ENCODE results near the gene CXCR2.

CXCR2 gene

DNA sequence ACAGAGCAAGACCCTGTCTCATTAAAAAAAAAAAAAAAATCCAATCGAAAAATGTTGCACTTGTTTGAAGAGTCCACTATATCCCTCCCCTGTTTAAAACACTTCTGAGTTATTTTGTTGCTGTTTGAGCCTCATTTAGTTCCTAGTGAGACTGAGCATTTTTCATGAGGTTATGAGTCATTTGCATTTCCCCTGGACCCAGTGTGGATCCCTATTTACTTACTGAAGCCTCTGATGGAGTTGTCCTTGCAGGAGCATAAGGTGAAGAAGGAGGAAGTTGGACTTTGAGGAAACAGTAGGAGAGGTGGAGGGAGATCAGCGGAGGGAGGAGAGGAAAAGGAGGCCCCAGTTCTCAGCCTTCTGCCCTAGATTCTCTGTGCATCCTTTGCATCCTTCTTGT, 35.8 kb downstream of the CXCR2 start:
- no peak overlapping the region for H3K27ac ChIP-seq (replicated peaks; ENCODE audit: low read length)
- no peak overlapping the region for H3K14ac ChIP-seq (ENCODE audit: low read length)
- H2BK5ac ChIP-seq (ENCODE audit: low read length), result no peak overlapping the region
- H3K79me1 ChIP-seq (ENCODE audit: low read depth, low read length), result no peaks in the 10 kb centered on the region
- peaks cover 0 to 24% (median 0%) of the 10 kb centered on the region in 3 experiments for H3K27me3 ChIP-seq (ENCODE audit: control insufficient read depth in 3 of 3, insufficient read depth in 3 of 3, low read depth in 1 of 3, low read length in 3 of 3)
- no peak overlapping the region for H3K18ac ChIP-seq (ENCODE audit: low read length)
- H2BK15ac ChIP-seq (ENCODE audit: low read length), result no peak overlapping the region
- no peak overlapping the region for H2BK12ac ChIP-seq (ENCODE audit: low read length)
- no CpG with 5 or more reads among the region's 2 CpGs for WGBS, 2 donors (ENCODE audit: extremely low coverage in 2 of 2, insufficient read length in 2 of 2, insufficient replicate concordance in 1 of 2)
- H3K4me2 ChIP-seq (ENCODE audit: insufficient read depth, low read length, poor library complexity, severe bottlenecking), result no peak overlapping the region
- H3K36me3 ChIP-seq (replicated peaks in 1 of 2; ENCODE audit: control insufficient read depth in 2 of 2, insufficient read depth in 2 of 2, low read length in 2 of 2), result no peaks in the 10 kb centered on the region
- H2BK120ac ChIP-seq (ENCODE audit: low read depth, low read length), result no peak overlapping the region
- H2AK5ac ChIP-seq (ENCODE audit: low read depth, low read length), result no peak overlapping the region
- H4K91ac ChIP-seq (ENCODE audit: low read depth, low read length, poor library complexity), result no peak overlapping the region
- H4K8ac ChIP-seq (ENCODE audit: low read depth, low read length), result no peak overlapping the region
- H3K9me3 ChIP-seq (replicated peaks in 1 of 2; ENCODE audit: control insufficient read depth in 2 of 2, insufficient read depth in 1 of 2, low read depth in 1 of 2, low read length in 2 of 2), result no peaks in the 10 kb centered on the region
- no peak overlapping the region for H3K9ac ChIP-seq (ENCODE audit: low read depth, low read length, poor library complexity)
- no peak overlapping the region for H3K23ac ChIP-seq (ENCODE audit: low read depth, low read length, poor library complexity)
- H2AFZ ChIP-seq (ENCODE audit: low read length), result no peak overlapping the region
- H3K4me1 ChIP-seq (ENCODE audit: control insufficient read depth in 2 of 2, insufficient read depth in 1 of 2, low read depth in 1 of 2, low read length in 2 of 2), result no peaks in the 10 kb centered on the region
- H3K4ac ChIP-seq (ENCODE audit: low read length), result no peak overlapping the region
- DNase-seq (ENCODE audit: low spot score), result no peak
- H3K4me3 ChIP-seq (ENCODE audit: low read length in 2 of 2), result no peak overlapping the region

GRCh38 chr2:218162814-218163213, 37.0 kb downstream of the CXCR2 start:
- WGBS, 2 donors (ENCODE audit: extremely low coverage in 2 of 2, insufficient read length in 2 of 2, insufficient replicate concordance in 1 of 2), result no CpG with 5 or more reads among the region's 1 CpG
- no peak overlapping the region for H3K4me3 ChIP-seq (ENCODE audit: low read length in 2 of 2)
- no peak overlapping the region for H3K18ac ChIP-seq (ENCODE audit: low read length)
- no peak overlapping the region for H3K4me2 ChIP-seq (ENCODE audit: insufficient read depth, low read length, poor library complexity, severe bottlenecking)
- H3K27ac ChIP-seq (replicated peaks; ENCODE audit: low read length), result no peak overlapping the region
- H2BK12ac ChIP-seq (ENCODE audit: low read length), result no peak overlapping the region
- no peak overlapping the region for H2BK15ac ChIP-seq (ENCODE audit: low read length)
- peaks cover 0 to 24% (median 0%) of the 10 kb centered on the region in 3 experiments for H3K27me3 ChIP-seq (ENCODE audit: control insufficient read depth in 3 of 3, insufficient read depth in 3 of 3, low read depth in 1 of 3, low read length in 3 of 3)
- no peak overlapping the region for H4K8ac ChIP-seq (ENCODE audit: low read depth, low read length)
- no peak overlapping the region for H2AK5ac ChIP-seq (ENCODE audit: low read depth, low read length)
- peak overlapping the region; percentile 72 for H2BK5ac ChIP-seq (ENCODE audit: low read length)
- H3K9ac ChIP-seq (ENCODE audit: low read depth, low read length, poor library complexity), result no peak overlapping the region
- no peak for DNase-seq (ENCODE audit: low spot score)
- no peak overlapping the region for H2BK120ac ChIP-seq (ENCODE audit: low read depth, low read length)
- H3K23ac ChIP-seq (ENCODE audit: low read depth, low read length, poor library complexity), result no peak overlapping the region
- H3K4me1 ChIP-seq (ENCODE audit: control insufficient read depth in 2 of 2, insufficient read depth in 1 of 2, low read depth in 1 of 2, low read length in 2 of 2), result no peaks in the 10 kb centered on the region
- no peak overlapping the region for H3K4ac ChIP-seq (ENCODE audit: low read length)
- H4K91ac ChIP-seq (ENCODE audit: low read depth, low read length, poor library complexity), result no peak overlapping the region
- no peak overlapping the region for H2AFZ ChIP-seq (ENCODE audit: low read length)
- H3K79me1 ChIP-seq (ENCODE audit: low read depth, low read length), result no peaks in the 10 kb centered on the region
- H3K9me3 ChIP-seq (replicated peaks in 1 of 2; ENCODE audit: control insufficient read depth in 2 of 2, insufficient read depth in 1 of 2, low read depth in 1 of 2, low read length in 2 of 2), result no peaks in the 10 kb centered on the region
- no peak overlapping the region for H3K14ac ChIP-seq (ENCODE audit: low read length)
- no peaks in the 10 kb centered on the region for H3K36me3 ChIP-seq (replicated peaks in 1 of 2; ENCODE audit: control insufficient read depth in 2 of 2, insufficient read depth in 2 of 2, low read length in 2 of 2)

DNA sequence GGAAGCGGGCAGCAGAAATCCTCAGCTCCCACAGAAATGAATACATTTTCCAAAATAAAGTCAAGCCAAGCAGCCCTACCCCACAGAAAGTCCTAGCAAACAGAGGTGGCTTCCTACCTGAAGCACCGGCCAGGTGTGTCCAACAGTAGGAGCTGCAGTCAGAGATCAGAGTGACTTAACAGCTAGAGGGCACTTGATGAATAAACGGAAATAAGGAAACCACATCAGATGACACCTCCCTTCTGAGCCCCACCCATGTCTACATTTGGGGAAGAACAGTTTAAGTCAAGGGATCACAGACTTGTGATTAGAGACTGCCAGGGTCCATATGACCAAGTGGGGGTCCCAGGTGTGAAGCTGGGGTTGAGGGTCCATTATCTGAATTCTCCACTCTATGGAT, 41.0 kb downstream of the CXCR2 start, which contains the start of gene CXCR1:
Gene CXCR1 (minus strand): TSS at position 172 of the 400 bp plus-strand sequence. CDS start 1,751 bp downstream, outside the sequence.
- H2BK120ac ChIP-seq (ENCODE audit: low read depth, low read length), result no peak within 1 kb of the TSS
- no peak within 1 kb of the TSS for H3K4ac ChIP-seq (ENCODE audit: low read length)
- H2AK5ac ChIP-seq (ENCODE audit: low read depth, low read length), result no peak within 1 kb of the TSS
- no peak within 1 kb of the TSS for H2BK5ac ChIP-seq (ENCODE audit: low read length)
- H3K9me3 ChIP-seq (replicated peaks in 1 of 2; ENCODE audit: control insufficient read depth in 2 of 2, insufficient read depth in 1 of 2, low read depth in 1 of 2, low read length in 2 of 2), result no peaks in the 10 kb centered on the region
- no peak within 1 kb of the TSS for H2BK15ac ChIP-seq (ENCODE audit: low read length)
- H3K9ac ChIP-seq (ENCODE audit: low read depth, low read length, poor library complexity), result no peak within 1 kb of the TSS
- H3K4me1 ChIP-seq (ENCODE audit: control insufficient read depth in 2 of 2, insufficient read depth in 1 of 2, low read depth in 1 of 2, low read length in 2 of 2), result no peaks in the 10 kb centered on the region
- H2AFZ ChIP-seq (ENCODE audit: low read length), result no peak within 1 kb of the TSS
- H4K91ac ChIP-seq (ENCODE audit: low read depth, low read length, poor library complexity), result no peak within 1 kb of the TSS
- no peaks in the 10 kb centered on the region for H3K36me3 ChIP-seq (replicated peaks in 1 of 2; ENCODE audit: control insufficient read depth in 2 of 2, insufficient read depth in 2 of 2, low read length in 2 of 2)
- H2BK12ac ChIP-seq (ENCODE audit: low read length), result no peak within 1 kb of the TSS
- H3K4me3 ChIP-seq (ENCODE audit: low read length in 2 of 2), result no peak within 1 kb of the TSS
- H3K18ac ChIP-seq (ENCODE audit: low read length), result no peak within 1 kb of the TSS
- H3K27ac ChIP-seq (replicated peaks; ENCODE audit: low read length), result no peak within 1 kb of the TSS
- H3K27me3 ChIP-seq (ENCODE audit: control insufficient read depth in 3 of 3, insufficient read depth in 3 of 3, low read depth in 1 of 3, low read length in 3 of 3), result peaks cover 0 to 21% (median 0%) of the 10 kb centered on the region in 3 experiments
- H4K8ac ChIP-seq (ENCODE audit: low read depth, low read length), result no peak within 1 kb of the TSS
- no peak within 1 kb of the TSS for H3K4me2 ChIP-seq (ENCODE audit: insufficient read depth, low read length, poor library complexity, severe bottlenecking)
- H3K23ac ChIP-seq (ENCODE audit: low read depth, low read length, poor library complexity), result no peak within 1 kb of the TSS
- H3K14ac ChIP-seq (ENCODE audit: low read length), result no peak within 1 kb of the TSS
- no peak for DNase-seq (ENCODE audit: low spot score)
- no peaks in the 10 kb centered on the region for H3K79me1 ChIP-seq (ENCODE audit: low read depth, low read length)
- no CpG with 5 or more reads among the region's 3 CpGs for WGBS, 2 donors (ENCODE audit: extremely low coverage in 2 of 2, insufficient read length in 2 of 2, insufficient replicate concordance in 1 of 2)

GRCh38 chr2:218168016-218168415, 42.2 kb downstream of the CXCR2 start:
- H3K4me1 ChIP-seq (ENCODE audit: control insufficient read depth in 2 of 2, insufficient read depth in 1 of 2, low read depth in 1 of 2, low read length in 2 of 2), result no peaks in the 10 kb centered on the region
- H2BK5ac ChIP-seq (ENCODE audit: low read length), result no peak overlapping the region
- H3K9ac ChIP-seq (ENCODE audit: low read depth, low read length, poor library complexity), result no peak overlapping the region
- no peak overlapping the region for H2BK12ac ChIP-seq (ENCODE audit: low read length)
- H3K18ac ChIP-seq (ENCODE audit: low read length), result no peak overlapping the region
- H3K79me1 ChIP-seq (ENCODE audit: low read depth, low read length), result no peaks in the 10 kb centered on the region
- no peak overlapping the region for H4K91ac ChIP-seq (ENCODE audit: low read depth, low read length, poor library complexity)
- no peak overlapping the region for H2AK5ac ChIP-seq (ENCODE audit: low read depth, low read length)
- no peak overlapping the region for H2BK15ac ChIP-seq (ENCODE audit: low read length)
- H4K8ac ChIP-seq (ENCODE audit: low read depth, low read length), result no peak overlapping the region
- H3K4ac ChIP-seq (ENCODE audit: low read length), result no peak overlapping the region
- DNase-seq (ENCODE audit: low spot score), result no peak
- no peak overlapping the region for H3K4me3 ChIP-seq (ENCODE audit: low read length in 2 of 2)
- no peaks in the 10 kb centered on the region for H3K36me3 ChIP-seq (replicated peaks in 1 of 2; ENCODE audit: control insufficient read depth in 2 of 2, insufficient read depth in 2 of 2, low read length in 2 of 2)
- H3K23ac ChIP-seq (ENCODE audit: low read depth, low read length, poor library complexity), result no peak overlapping the region
- no peak overlapping the region for H3K4me2 ChIP-seq (ENCODE audit: insufficient read depth, low read length, poor library complexity, severe bottlenecking)
- peaks cover 0 to 14% (median under 1%) of the 10 kb centered on the region in 3 experiments for H3K27me3 ChIP-seq (ENCODE audit: control insufficient read depth in 3 of 3, insufficient read depth in 3 of 3, low read depth in 1 of 3, low read length in 3 of 3)
- H3K14ac ChIP-seq (ENCODE audit: low read length), result no peak overlapping the region
- no peak overlapping the region for H2AFZ ChIP-seq (ENCODE audit: low read length)
- H3K9me3 ChIP-seq (replicated peaks in 1 of 2; ENCODE audit: control insufficient read depth in 2 of 2, insufficient read depth in 1 of 2, low read depth in 1 of 2, low read length in 2 of 2), result no peaks in the 10 kb centered on the region
- no peak overlapping the region for H3K27ac ChIP-seq (replicated peaks; ENCODE audit: low read length)
- WGBS, 2 donors (ENCODE audit: extremely low coverage in 2 of 2, insufficient read length in 2 of 2, insufficient replicate concordance in 1 of 2), result no CpG with 5 or more reads among the region's 1 CpG
- no peak overlapping the region for H2BK120ac ChIP-seq (ENCODE audit: low read depth, low read length)

Measured in neuronal stem cell (in vitro differentiated cells).